Naive B cell (primary cell): ENCODE results near the gene HRH1. TPM values are rescaled to one million over a fixed set of nuclear protein-coding genes. Genes with fewer than 3 reads are reported as not detected.
"Not testable (repeated sequence)": the region's sequence is repeated elsewhere in the genome, so short reads cannot be mapped to it uniquely, and the experiment has no call there.

Experiments
- ATAC-seq, 2 donors: fragments of 150-1000 bp; cut with Tn5 transposase; 2 replicates each; pipeline ENCODE4 v1.10.0; 2021; ENCODE audit warnings: low read depth in 2 of 2, mild to moderate bottlenecking in 2 of 2, moderate library complexity in 2 of 2
- DNase-seq: peaks from one replicate; pipeline ENCODE4 v3.0.0; 2022
- H3K27ac Mint-ChIP-seq, 6 donors: one replicate each; pipeline ENCODE4 v1.8.0; 2020 to 2022; ENCODE audit warnings: mild to moderate bottlenecking in 6 of 6, mixed read lengths in 6 of 6, moderate library complexity in 5 of 6, inconsistent platforms in 2 of 6
- H3K27me3 Mint-ChIP-seq, 3 donors: one replicate each; pipeline ENCODE4 v1.8.0; 2021 to 2022; ENCODE audit warnings: mixed read lengths in 3 of 3, mild to moderate bottlenecking in 1 of 3
- H3K36me3 Mint-ChIP-seq, 2 donors: one replicate each; pipeline ENCODE4 v1.8.0; 2020 to 2022; ENCODE audit warnings: mixed read lengths in 2 of 2, inconsistent platforms in 1 of 2, mild to moderate bottlenecking in 1 of 2
- H3K4me1 Mint-ChIP-seq, 3 donors: one replicate each; pipeline ENCODE4 v1.8.0; 2020 to 2022; ENCODE audit warnings: mixed read lengths in 3 of 3, inconsistent platforms in 1 of 3, mild to moderate bottlenecking in 1 of 3, moderate library complexity in 1 of 3
- H3K4me3 Mint-ChIP-seq, 8 donors: one replicate each; pipeline ENCODE4 v1.8.0; 2020 to 2022; ENCODE audit warnings: mild to moderate bottlenecking in 8 of 8, mixed read lengths in 8 of 8, moderate library complexity in 8 of 8, inconsistent platforms in 2 of 8
- H3K9me3 Mint-ChIP-seq, 7 donors: one replicate each; pipeline ENCODE4 v1.8.0; 2020 to 2022; ENCODE audit warnings: mixed read lengths in 7 of 7, mild to moderate bottlenecking in 5 of 7, inconsistent platforms in 2 of 7, moderate library complexity in 1 of 7
- polyA plus RNA-seq, 6 donors: library from polyadenylated mRNA; unstranded; fragments of 300-500 nt; fragmentation: Illumina TruSeq; gene quantifications; one replicate each; pipeline ENCODE4 v1.2.3, GENCODE V29; 2021; ENCODE audit warnings: low read depth in 6 of 6

Gene HRH1
- polyA plus RNA-seq, 6 donors from 2014 or later = not detected

DNA sequence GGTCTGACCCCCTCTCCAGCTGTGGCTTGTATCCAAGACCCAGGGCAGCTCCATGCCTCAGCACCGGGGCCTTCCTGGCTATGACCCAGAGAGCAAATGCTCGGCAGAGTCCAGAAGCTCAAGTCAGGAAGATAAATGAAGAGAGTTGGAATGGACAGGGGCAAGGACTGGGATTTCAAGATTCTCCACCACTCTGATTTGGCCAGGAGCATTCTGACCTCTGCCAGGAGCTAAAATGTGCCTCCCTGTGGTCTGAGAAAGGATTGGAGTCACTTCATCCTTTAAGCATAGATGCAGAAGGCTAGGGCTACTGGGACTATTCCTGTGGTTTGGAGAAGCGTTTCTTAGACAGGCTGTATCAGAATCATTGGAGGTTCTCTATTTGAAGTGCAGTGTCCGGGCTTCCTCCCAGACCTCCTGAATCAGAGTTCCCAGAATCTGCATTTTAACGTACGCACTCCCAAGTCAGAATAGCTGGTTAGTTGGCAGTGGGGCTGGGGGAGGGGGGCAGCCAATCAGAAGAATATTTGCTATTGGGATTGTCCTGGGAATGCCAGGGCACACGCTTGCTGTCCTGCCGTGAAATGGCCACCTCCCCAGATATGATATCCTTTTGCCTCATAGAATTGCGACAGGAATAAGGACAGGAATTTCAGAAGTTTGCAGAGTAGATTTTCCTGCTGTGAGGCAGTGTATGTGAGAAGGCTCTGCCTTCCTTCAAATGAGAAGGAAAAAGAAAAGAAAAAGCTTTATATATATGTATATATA is 57.4 kb downstream of the HRH1 start:
- no peak overlapping the region for H3K4me3 Mint-ChIP-seq
- DNase-seq (no peak), ATAC-seq (no peak)
- H3K36me3 Mint-ChIP-seq = no peaks in the 10 kb centered on the region
- no peaks in the 10 kb centered on the region for H3K4me1 Mint-ChIP-seq
- H3K27ac Mint-ChIP-seq = peak overlapping the region in 1 of 6 donors; percentile 44
- peaks cover 11 to 15% (median 13%) of the 10 kb centered on the region in 3 donors for H3K27me3 Mint-ChIP-seq
- H3K9me3 Mint-ChIP-seq = no peaks in the 10 kb centered on the region

DNA sequence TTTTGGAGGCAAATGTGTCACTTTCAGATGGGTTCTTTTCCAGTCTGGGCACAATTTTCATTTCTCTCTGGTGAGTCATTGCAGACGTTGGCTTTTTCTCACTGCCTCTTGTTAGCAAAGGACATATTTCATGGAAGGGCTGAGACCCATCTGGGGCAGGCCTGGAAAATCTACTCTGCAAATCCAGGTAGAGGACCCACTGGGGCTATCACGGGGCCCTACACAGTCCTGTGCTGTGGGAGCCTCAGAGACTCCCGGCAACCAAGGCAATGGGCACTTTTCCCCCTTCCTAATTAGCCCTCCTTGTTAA is 58.0 kb downstream of the HRH1 start:
- Mint-ChIP-seq H3K27me3 (peaks cover 8 to 11% (median 11%) of the 10 kb centered on the region in 3 donors), H3K36me3 (no peaks in the 10 kb centered on the region), H3K9me3 (no peaks in the 10 kb centered on the region), H3K4me3 (no peak overlapping the region), H3K4me1 (peaks cover 0 to under 1% (median 0%) of the 10 kb centered on the region in 3 donors), H3K27ac (no peak overlapping the region)
- DNase-seq = no peak
- ATAC-seq = no peak

DNA sequence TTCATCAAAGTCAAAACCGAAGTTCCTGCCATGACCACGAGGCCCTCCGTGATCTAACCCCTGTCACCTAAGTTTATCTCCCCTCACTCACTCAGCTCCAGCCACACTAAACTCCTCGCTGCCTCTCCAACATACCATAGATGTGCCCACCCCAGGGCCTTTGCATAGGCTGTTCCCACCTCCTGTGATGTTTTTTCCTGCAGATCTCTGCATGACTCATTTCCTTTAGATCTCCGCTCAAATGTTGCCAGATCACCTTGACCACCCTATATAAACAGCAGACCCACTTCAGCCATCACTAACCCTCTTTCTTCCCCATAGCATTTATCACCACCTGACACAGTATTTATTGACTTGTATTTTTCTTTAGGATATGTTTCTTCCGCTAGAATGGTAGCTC is 58.5 kb downstream of the HRH1 start:
- Mint-ChIP-seq H3K9me3 (no peaks in the 10 kb centered on the region), H3K27me3 (peaks cover 8 to 11% (median 11%) of the 10 kb centered on the region in 3 donors), H3K4me3 (no peak overlapping the region), H3K36me3 (no peaks in the 10 kb centered on the region), H3K4me1 (peaks cover 0 to 3% (median 0%) of the 10 kb centered on the region in 3 donors), H3K27ac (no peak overlapping the region)
- no peak for ATAC-seq
- no peak for DNase-seq

DNA sequence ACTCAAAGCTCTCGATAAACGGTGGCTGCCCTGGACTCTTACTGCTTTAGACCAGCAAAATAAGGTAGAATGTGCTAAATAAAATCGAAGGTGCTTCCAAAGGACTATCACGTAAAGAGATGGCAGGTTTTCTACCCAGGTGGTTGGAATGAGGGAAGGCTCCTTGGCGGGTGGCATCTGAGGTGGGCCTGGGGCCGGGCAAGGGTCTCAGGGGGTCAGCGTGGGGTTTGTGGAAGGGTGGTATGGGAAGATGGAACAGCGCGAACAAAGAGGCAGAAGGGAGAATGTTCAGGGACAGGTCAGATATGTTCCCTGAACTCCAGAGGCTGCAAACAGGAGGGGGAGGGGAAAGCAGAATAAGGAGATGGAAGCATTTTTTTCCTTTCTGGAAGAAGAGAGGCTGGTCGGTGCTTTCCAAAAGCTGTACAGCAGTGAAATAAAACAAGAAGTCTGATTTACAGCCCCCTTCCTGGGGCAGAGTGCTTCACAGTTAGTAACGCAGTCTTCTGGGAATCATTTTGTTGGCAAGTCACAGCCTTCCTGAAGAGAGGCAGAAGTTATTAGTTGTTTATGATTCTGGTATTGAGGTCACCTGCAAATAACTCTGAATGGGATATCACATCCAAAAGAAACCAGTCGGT is 59.6 kb downstream of the HRH1 start:
- H3K36me3 Mint-ChIP-seq = no peaks in the 10 kb centered on the region
- no peaks in the 10 kb centered on the region for H3K9me3 Mint-ChIP-seq
- peaks cover 0 to 3% (median 0%) of the 10 kb centered on the region in 3 donors for H3K4me1 Mint-ChIP-seq
- no peak for DNase-seq
- H3K27ac Mint-ChIP-seq = no peak overlapping the region
- H3K27me3 Mint-ChIP-seq = peaks cover 8 to 11% (median 11%) of the 10 kb centered on the region in 3 donors
- ATAC-seq = no peak
- H3K4me3 Mint-ChIP-seq = no peak overlapping the region

DNA sequence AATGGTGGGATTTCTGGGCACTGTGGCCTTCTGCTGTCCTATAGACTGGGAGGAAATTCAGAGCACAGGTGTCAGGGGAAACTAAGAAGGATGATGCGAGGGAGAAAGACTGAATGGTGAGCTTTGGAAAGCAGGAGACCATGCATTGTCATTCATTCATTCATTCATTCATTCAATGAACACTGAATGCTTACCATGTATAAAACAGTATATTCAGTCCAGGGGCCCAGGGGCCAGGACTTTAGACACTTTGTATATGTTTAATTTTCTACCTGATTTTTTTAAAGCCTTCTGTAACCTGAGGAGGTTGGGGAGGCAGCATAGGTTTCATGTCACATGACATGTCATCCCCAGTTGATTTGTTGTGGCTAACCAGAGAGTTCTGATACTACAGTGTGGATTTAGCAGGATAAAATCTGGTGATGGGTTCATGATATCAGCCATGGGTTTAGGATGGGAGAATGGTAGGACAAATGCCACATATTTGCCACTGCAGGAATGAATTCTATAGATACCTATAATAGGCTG is 60.2 kb downstream of the HRH1 start:
- Mint-ChIP-seq H3K4me1 (peaks cover 0 to 3% (median 0%) of the 10 kb centered on the region in 3 donors), H3K4me3 (no peak overlapping the region), H3K36me3 (no peaks in the 10 kb centered on the region), H3K27me3 (peaks cover 8 to 11% (median 11%) of the 10 kb centered on the region in 3 donors), H3K9me3 (no peaks in the 10 kb centered on the region), H3K27ac (no peak overlapping the region)
- no peak for ATAC-seq
- no peak for DNase-seq

DNA sequence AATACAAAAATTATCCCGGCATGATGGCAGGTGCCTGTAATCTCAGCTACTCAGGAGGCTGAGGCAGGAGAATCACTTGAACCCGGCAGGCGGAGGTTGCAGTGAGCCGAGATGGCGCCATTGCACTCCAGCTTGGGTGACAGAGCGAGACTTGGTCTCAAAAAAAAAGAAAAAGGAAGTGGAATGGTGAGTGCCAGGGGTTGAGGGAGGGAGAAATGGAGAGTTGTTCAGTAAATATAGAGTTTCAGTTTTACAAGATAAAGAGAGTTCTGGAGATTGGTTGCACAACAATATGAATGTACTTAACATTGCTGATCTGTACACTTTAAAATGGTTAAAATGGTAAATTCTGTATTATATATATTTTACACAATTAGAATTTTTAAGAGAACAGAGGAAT is 63.1 kb downstream of the HRH1 start:
- not testable (repeated sequence) for H3K27ac Mint-ChIP-seq, ATAC-seq

DNA sequence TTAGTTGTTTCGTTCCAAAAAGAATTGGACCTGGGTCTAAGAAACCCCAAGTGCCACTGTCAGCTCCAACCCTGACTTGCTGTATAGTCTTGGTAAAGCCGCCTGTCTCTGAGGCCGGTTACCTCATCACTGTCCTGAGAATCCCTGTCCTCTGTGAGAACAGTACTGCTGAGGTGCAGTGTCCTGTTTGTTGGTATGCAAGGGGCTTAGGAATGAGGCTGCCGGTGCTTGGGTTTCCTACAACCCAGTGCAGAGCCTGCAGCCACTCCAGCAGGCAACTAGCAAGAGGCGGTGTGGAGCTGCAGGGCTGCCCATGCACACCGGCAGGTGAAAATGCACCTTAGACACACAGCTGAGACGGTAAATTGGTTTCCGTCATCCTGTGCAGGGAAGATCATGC is 65.9 kb downstream of the HRH1 start:
- no peak overlapping the region for H3K27ac Mint-ChIP-seq
- H3K27me3 Mint-ChIP-seq = peaks cover 0 to 4% (median 0%) of the 10 kb centered on the region in 3 donors
- no peak overlapping the region for H3K4me3 Mint-ChIP-seq
- no peaks in the 10 kb centered on the region for H3K9me3 Mint-ChIP-seq
- ATAC-seq (no peak), DNase-seq (no peak)
- H3K4me1 Mint-ChIP-seq = peaks cover 2 to 4% (median 3%) of the 10 kb centered on the region in 3 donors
- no peaks in the 10 kb centered on the region for H3K36me3 Mint-ChIP-seq

More for the DNA sequence above, 63.1 kb downstream of the HRH1 start:
- not testable (repeated sequence) for H3K36me3 Mint-ChIP-seq, DNase-seq, H3K4me1 Mint-ChIP-seq, H3K4me3 Mint-ChIP-seq, H3K9me3 Mint-ChIP-seq
- peaks cover 6 to 11% (median 8%) of the 10 kb centered on the region in 3 donors for H3K27me3 Mint-ChIP-seq

DNA sequence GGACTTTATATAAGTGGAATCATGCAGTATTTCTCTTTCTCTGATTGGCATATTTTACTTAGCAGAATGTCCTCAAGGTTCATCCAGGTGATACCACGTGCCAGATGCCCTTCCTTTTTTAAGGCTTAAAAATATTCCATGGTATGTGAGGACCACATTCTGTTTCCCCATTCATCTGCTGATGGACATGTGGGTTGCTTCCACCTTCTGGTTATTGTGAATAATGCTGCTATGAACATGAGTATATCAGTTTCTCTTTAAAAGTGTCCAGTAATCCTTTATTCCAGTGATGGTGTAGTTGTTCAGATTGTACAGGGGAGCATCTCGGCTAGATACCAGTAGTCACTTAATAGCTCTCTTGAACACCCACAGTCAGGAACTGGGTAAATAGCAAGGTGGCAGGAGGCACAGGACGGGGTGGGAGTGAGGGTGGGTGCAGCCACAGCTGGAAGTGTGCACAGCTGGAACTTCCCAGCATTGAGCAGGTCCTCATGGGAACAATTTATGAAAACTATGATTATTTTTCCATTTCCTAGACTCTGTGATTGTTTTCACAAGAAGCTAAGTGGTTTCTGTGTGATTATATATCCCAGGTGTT is 67.6 kb downstream of the HRH1 start:
- peaks cover 9 to 16% (median 14%) of the 10 kb centered on the region in 3 donors for H3K4me1 Mint-ChIP-seq
- no peaks in the 10 kb centered on the region for H3K9me3 Mint-ChIP-seq
- no peak for ATAC-seq
- no peak for DNase-seq
- H3K36me3 Mint-ChIP-seq = no peaks in the 10 kb centered on the region
- H3K27ac Mint-ChIP-seq = no peak overlapping the region
- no peak overlapping the region for H3K4me3 Mint-ChIP-seq
- H3K27me3 Mint-ChIP-seq = peaks cover 0 to 4% (median 0%) of the 10 kb centered on the region in 3 donors

DNA sequence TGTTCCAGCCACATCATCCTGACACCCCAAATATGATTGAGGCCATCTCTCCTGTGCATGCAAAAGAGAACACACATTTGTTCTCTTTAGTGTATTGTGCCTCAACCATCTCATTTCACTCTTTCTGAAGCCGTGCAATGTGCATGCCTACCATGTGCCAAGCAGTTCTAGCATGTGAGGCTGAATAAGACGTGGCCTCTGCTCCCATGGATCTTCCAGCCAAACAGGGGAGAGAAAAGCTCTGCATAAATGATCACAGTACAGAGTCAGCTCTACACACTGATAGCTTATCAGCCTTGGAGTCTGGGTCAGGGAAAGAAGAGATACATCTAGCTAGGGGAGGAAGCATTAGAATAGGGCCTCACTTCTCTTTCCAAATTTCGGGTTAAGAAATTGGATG is 69.7 kb downstream of the HRH1 start:
- Mint-ChIP-seq H3K27me3 (peaks cover 0 to 4% (median 0%) of the 10 kb centered on the region in 3 donors), H3K27ac (peak overlapping the region in 2 of 6 donors; percentile 20 to 63), H3K9me3 (no peaks in the 10 kb centered on the region), H3K36me3 (no peaks in the 10 kb centered on the region), H3K4me1 (peaks cover 9 to 22% (median 22%) of the 10 kb centered on the region in 3 donors), H3K4me3 (no peak overlapping the region)
- ATAC-seq (no peak), DNase-seq (no peak)

DNA sequence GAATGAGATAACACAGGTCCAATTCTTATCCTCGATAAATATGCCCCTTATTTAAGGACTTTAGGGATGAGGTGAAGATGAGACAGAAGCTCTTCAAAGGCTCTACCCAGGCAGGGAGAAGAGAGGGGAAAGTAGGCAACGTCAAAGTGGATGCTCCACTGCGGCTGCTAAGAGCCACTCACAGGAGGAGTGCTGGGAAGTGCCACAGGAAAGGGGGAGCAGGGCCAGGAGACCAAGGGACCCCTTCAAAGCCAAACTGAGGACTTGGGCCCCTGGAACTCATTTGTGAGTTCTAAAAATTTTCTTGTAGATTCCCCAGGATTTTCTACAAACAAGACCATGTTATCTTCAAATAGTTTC is 70.6 kb downstream of the HRH1 start:
- H3K9me3 Mint-ChIP-seq = no peaks in the 10 kb centered on the region
- ATAC-seq (no peak), DNase-seq (no peak)
- peak overlapping the region in 1 of 6 donors; percentile 10 for H3K27ac Mint-ChIP-seq
- no peaks in the 10 kb centered on the region for H3K36me3 Mint-ChIP-seq
- H3K4me1 Mint-ChIP-seq = peaks cover 9 to 24% (median 22%) of the 10 kb centered on the region in 3 donors
- no peak overlapping the region for H3K4me3 Mint-ChIP-seq
- peaks cover 0 to 4% (median 2%) of the 10 kb centered on the region in 3 donors for H3K27me3 Mint-ChIP-seq

DNA sequence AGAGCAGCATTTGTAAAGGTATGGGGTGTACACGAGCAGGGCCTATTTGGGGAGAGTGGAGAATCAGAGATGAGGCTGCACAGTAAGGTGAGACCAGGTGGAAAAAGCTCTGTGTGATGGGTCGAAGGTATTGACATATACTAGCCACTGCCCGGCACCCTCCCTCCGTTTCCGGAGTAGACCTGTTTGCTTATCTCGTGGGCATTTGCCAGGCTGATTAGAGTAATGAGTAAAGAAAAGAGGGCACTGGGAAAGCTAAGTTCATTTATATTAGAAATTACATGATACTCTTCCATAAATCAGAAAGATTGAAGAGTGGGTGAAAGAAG is 71.7 kb downstream of the HRH1 start:
- no peak for ATAC-seq
- Mint-ChIP-seq H3K27ac (peak overlapping the region in 2 of 6 donors; percentile 57 to 64), H3K4me1 (peaks cover 9 to 28% (median 25%) of the 10 kb centered on the region in 3 donors), H3K4me3 (no peak overlapping the region), H3K27me3 (peaks cover 0 to 6% (median 4%) of the 10 kb centered on the region in 3 donors), H3K9me3 (no peaks in the 10 kb centered on the region), H3K36me3 (no peaks in the 10 kb centered on the region)
- no peak for DNase-seq

DNA sequence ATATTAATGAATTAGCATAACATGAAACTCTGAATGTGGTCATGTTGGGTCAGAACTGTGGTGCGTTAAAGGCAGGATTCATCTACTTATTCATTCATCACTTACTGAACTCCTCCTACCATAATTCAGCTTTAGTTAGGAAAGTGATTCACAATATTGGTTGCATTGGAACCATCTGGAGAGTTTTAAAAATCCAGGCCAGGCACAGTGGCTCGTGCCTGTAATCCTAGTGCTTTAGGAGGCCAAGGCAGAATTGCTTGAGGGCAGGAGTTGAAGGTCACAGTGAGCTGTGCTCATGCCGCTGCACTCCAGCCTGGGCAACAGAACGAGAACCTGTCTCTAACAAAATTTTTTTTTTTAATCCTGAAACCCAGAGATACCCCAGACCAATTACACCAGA is 73.7 kb downstream of the HRH1 start:
- peaks cover 0 to 8% (median 8%) of the 10 kb centered on the region in 3 donors for H3K27me3 Mint-ChIP-seq
- no peak overlapping the region for H3K4me3 Mint-ChIP-seq
- ATAC-seq = no peak
- no peaks in the 10 kb centered on the region for H3K36me3 Mint-ChIP-seq
- H3K4me1 Mint-ChIP-seq = peaks cover 9 to 28% (median 25%) of the 10 kb centered on the region in 3 donors
- DNase-seq = no peak
- no peak overlapping the region for H3K27ac Mint-ChIP-seq
- H3K9me3 Mint-ChIP-seq = no peaks in the 10 kb centered on the region

DNA sequence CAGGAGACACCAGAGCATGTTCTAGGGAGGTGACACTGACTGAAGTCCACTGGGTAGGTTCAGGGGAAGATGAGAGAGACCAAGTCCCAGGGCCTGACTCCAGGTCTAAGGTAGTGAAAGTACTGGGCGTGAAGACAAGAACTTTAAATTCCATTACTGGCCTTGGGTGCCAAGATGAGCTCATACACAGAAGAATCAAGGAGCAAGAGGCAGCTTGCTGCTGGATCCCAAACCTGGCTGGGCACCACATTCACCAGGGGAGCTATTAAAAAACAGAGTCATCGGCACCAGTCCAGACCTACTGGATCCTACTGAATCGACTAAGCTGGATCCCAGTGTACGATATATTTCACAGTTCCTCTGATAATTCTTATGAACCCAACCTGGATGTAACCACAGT is 75.8 kb downstream of the HRH1 start:
- no peak for ATAC-seq
- DNase-seq = no peak
- Mint-ChIP-seq H3K4me3 (no peak overlapping the region), H3K9me3 (no peaks in the 10 kb centered on the region), H3K36me3 (no peaks in the 10 kb centered on the region), H3K4me1 (peaks cover 6 to 27% (median 25%) of the 10 kb centered on the region in 3 donors), H3K27me3 (peaks cover 5 to 25% (median 8%) of the 10 kb centered on the region in 3 donors), H3K27ac (peak overlapping the region in 1 of 6 donors; percentile 82)

DNA sequence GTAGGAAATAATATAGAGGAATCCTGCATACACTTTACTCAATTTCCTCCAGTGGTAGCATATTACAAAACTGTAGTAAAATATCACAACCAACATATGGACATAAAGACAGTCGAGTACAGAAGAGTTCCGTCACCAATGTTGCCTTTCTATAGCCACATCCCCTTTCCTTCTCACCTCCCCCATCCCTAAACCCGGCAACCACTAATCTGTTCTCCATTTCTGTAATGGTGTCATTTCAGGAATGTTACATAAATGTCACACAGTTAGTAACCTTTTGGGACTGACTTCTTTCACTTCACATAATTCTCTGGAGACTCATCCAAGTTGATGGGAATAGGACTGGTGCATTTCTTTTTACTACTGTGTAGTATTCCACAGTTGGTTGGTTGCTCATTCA is 76.5 kb downstream of the HRH1 start:
- Mint-ChIP-seq H3K27ac (no peak overlapping the region), H3K36me3 (no peaks in the 10 kb centered on the region), H3K4me3 (no peak overlapping the region), H3K4me1 (peaks cover 3 to 20% (median 19%) of the 10 kb centered on the region in 3 donors), H3K9me3 (no peaks in the 10 kb centered on the region), H3K27me3 (peaks cover 5 to 30% (median 13%) of the 10 kb centered on the region in 3 donors)
- ATAC-seq (no peak), DNase-seq (no peak)
